ENCODE data around the gene SRRM4.
"Not testable (repeated sequence)": the region's sequence is repeated elsewhere in the genome, so short reads cannot be mapped to it uniquely, and the experiment has no call there.

Gene SRRM4

DNA sequence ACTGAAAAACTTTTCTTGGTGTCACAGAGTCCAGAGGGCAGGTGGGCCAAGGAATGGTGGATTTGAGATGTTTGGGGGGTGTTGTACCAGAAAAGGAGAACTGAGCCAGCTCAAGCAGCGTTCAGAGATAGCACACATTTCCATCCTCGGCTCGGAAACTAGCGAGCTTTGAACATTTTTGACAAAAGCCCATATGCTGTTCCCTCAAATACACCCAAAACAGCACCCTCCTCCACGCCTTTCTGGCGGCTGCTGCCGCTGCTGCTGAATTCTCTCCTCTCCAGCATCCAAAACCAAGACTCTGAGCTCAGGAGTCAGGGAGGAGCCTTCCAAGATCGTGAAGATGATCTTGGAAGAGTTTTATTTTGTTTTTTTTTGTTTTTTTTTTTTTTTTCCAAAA, 961 bp downstream of the SRRM4 start:
- DNase-seq (ENCODE audit: insufficient read length) (no peak), FAIRE-seq (no peak)

DNA sequence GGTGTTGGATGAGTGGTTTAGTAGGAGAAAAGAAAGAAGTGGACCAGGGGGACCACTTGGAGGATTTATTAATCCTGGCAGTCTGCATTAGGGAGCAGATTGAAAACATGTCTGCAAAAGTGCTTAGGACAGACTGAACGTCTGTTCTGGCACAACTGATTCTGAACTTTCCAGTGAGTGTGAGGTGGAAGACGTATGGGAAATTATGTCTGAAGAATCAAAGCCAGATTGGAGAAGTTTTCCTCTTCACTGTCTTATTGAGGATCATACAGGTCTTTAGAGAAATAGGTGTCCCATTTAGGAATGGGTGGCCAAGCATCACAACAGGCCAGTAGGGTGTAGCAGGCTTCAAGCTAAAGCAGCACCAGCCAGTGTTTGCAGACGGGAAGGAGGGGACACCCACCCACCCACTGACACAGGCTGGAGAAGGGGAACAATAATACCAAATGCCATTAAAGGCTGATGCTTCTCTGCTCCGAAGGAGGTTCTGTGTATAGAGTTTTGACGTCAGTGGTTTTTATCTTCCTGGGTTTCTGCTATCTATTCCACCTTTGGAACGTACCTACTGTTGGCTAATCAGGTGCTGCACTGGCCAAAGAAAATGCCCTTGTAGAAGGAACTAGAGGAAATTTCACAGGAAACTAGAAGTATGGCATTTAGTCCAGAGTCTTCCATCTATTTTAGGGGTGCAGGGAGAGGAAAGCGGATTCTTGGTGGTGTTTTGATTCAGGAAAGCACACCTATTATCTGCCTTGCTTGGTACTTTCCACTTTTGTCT, 1.8 kb downstream of the SRRM4 start:
- no peak for DNase-seq (ENCODE audit: insufficient read length)
- no peak for TF ChIP-seq POLR2AphosphoS5 (IDR thresholded peaks at IDR 0.05; ENCODE audit: low read depth, low read length)
- TF ChIP-seq TAF1 (IDR thresholded peaks at IDR 0.05; ENCODE audit: borderline replicate concordance, low read depth, low read length) = no peak
- no peak for TF ChIP-seq POLR2A (IDR thresholded peaks at IDR 0.05; ENCODE audit: low read depth, low read length)
- FAIRE-seq = no peak

More for the DNA sequence above, 961 bp downstream of the SRRM4 start:
- TF ChIP-seq TAF1 (IDR thresholded peaks at IDR 0.05; ENCODE audit: borderline replicate concordance, low read depth, low read length) (no peak), POLR2A (IDR thresholded peaks at IDR 0.05; ENCODE audit: low read depth, low read length) (no peak), POLR2AphosphoS5 (IDR thresholded peaks at IDR 0.05; ENCODE audit: low read depth, low read length) (no peak)

DNA sequence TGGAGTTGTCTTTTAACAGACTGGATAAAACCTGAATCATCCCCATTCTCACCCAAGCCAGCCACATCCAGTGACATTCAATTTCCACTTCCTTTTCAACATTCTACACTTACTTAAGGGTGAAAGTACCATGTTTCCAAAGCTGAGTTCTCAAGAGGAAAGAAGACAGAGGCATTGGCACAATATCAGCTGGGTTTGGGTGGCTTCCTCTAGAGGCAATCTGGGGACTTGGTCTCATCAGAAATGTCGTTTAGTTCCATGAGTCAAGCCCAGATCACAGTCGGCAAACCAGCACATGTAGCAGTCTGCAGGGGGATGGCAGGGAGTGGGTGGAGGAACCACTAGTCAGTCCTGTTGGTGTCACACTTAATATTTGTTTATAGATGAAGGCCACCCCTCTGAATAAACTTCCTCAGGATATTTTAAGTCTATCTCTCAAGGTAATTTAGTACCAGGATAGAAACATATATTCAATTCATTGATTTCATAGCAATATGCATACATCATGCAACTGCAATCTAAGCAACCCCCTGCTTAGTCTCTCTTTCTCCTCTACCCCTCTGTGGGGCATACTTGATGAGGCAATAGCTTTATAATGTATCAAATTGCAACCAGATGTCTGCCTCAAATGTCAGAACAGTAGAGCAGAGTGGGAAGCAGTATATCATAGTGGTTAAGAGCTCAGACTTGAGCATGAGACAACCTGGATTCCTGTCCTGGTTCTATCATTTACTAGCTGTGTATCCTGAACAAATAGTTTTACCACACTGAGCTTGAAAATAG, 3.0 kb downstream of the SRRM4 start:
- FAIRE-seq (no peak), DNase-seq (ENCODE audit: insufficient read length) (no peak)
- TF ChIP-seq POLR2A (IDR thresholded peaks at IDR 0.05; ENCODE audit: low read depth, low read length) (no peak), POLR2AphosphoS5 (IDR thresholded peaks at IDR 0.05; ENCODE audit: low read depth, low read length) (no peak), TAF1 (IDR thresholded peaks at IDR 0.05; ENCODE audit: borderline replicate concordance, low read depth, low read length) (no peak)

GRCh38 chr12:118986050-118986449, 4.7 kb downstream of the SRRM4 start:
- TF ChIP-seq TAF1 (IDR thresholded peaks at IDR 0.05; ENCODE audit: borderline replicate concordance, low read depth, low read length) (no peak), POLR2AphosphoS5 (IDR thresholded peaks at IDR 0.05; ENCODE audit: low read depth, low read length) (no peak), POLR2A (IDR thresholded peaks at IDR 0.05; ENCODE audit: low read depth, low read length) (no peak)
- FAIRE-seq (no peak), DNase-seq (ENCODE audit: insufficient read length) (no peak)

- no peak for TF ChIP-seq TAF1 (IDR thresholded peaks at IDR 0.05; ENCODE audit: borderline replicate concordance, low read depth, low read length)
- no peak for FAIRE-seq
- no peak for DNase-seq (ENCODE audit: insufficient read length)
Observed at GRCh38 chr12:118999107-118999506, 17.8 kb downstream of the SRRM4 start.

- FAIRE-seq (no peak), DNase-seq (ENCODE audit: insufficient read length) (no peak)
- TF ChIP-seq POLR2A (IDR thresholded peaks at IDR 0.05; ENCODE audit: low read depth, low read length) (no peak), POLR2AphosphoS5 (IDR thresholded peaks at IDR 0.05; ENCODE audit: low read depth, low read length) (no peak)
Observed at GRCh38 chr12:119005085-119005484, 23.7 kb downstream of the SRRM4 start.

GRCh38 chr12:119005913-119006312, 24.6 kb downstream of the SRRM4 start:
- no peak for DNase-seq (ENCODE audit: insufficient read length)
- TF ChIP-seq TAF1 (IDR thresholded peaks at IDR 0.05; ENCODE audit: borderline replicate concordance, low read depth, low read length) = no peak
- no peak for TF ChIP-seq POLR2AphosphoS5 (IDR thresholded peaks at IDR 0.05; ENCODE audit: low read depth, low read length)
- no peak for FAIRE-seq

GRCh38 chr12:119006746-119007145, 25.4 kb downstream of the SRRM4 start:
- no peak for DNase-seq (ENCODE audit: insufficient read length)
- no peak for FAIRE-seq
- TF ChIP-seq POLR2AphosphoS5 (IDR thresholded peaks at IDR 0.05; ENCODE audit: low read depth, low read length) (no peak), TAF1 (IDR thresholded peaks at IDR 0.05; ENCODE audit: borderline replicate concordance, low read depth, low read length) (no peak), POLR2A (IDR thresholded peaks at IDR 0.05; ENCODE audit: low read depth, low read length) (no peak)

DNA sequence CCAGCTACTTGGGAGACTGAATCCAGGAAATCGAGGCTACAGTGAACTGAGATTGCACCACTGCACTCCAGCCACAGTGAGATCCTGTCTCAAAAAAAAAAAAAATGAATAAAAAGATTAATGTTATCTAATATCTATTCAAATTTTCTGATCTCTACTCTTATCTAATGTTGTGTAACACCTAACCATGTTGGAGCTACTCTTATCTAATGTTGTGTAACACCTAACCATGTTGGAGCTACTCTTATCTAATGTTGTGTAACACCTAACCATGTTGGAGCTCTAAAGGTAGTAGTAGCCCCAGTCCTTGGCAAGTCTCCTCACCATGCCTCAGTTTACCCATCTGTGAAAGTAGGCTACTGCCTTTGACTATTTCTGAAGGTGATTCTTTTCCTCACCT, 26.9 kb downstream of the SRRM4 start:
- FAIRE-seq; DNase-seq (ENCODE audit: insufficient read length): not testable (repeated sequence)

- DNase-seq (ENCODE audit: insufficient read length) (no peak), FAIRE-seq (no peak)
- TF ChIP-seq POLR2AphosphoS5 (IDR thresholded peaks at IDR 0.05; ENCODE audit: low read depth, low read length) = no peak
- TF ChIP-seq POLR2A (IDR thresholded peaks at IDR 0.05; ENCODE audit: low read depth, low read length) = no peak
- TF ChIP-seq TAF1 (IDR thresholded peaks at IDR 0.05; ENCODE audit: borderline replicate concordance, low read depth, low read length) = no peak
Observed at GRCh38 chr12:119008691-119009221, 27.4 kb downstream of the SRRM4 start.

DNA sequence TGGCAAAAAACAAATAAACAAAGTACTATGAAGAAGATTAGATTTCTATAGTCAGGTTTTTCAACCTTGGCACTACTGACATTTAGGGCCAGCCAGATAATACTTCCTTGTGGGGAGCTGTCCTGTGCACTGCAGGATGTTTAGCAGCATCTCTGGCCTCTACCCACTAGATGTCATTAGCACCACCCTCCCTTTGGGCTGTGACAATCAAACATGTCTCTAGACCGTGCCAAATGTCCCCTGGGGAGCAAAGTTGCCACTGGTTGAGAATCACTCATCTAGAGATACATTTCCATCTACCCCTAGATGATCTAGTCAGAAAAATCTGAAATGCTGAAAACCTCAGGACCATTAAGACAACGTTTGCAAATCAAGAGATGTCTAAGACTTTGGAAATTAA, 29.9 kb downstream of the SRRM4 start:
- no peak for FAIRE-seq
- no peak for DNase-seq (ENCODE audit: insufficient read length)
- no peak for TF ChIP-seq TAF1 (IDR thresholded peaks at IDR 0.05; ENCODE audit: borderline replicate concordance, low read depth, low read length)
- TF ChIP-seq POLR2AphosphoS5 (IDR thresholded peaks at IDR 0.05; ENCODE audit: low read depth, low read length) = no peak
- TF ChIP-seq POLR2A (IDR thresholded peaks at IDR 0.05; ENCODE audit: low read depth, low read length) = no peak

DNA sequence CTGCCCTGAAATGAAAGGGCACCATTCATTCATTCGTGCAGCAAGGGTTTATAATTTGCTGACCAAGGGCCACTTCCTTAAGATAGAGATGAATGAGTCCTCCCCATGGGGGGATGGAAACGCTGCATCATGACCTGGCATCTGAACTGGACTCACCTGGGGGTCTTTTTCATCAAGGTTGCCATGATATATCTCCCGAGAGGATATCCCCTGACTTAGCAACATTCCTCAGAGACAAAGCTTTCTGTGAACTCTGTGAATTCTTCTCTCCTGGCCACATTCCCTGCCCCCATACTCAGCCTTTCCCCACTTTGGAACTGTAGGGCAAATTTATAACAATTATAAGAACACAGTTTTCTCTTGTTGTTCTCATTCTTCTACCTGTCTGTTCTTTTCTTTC, 30.8 kb downstream of the SRRM4 start:
- TF ChIP-seq POLR2AphosphoS5 (IDR thresholded peaks at IDR 0.05; ENCODE audit: low read depth, low read length) = no peak
- no peak for TF ChIP-seq TAF1 (IDR thresholded peaks at IDR 0.05; ENCODE audit: borderline replicate concordance, low read depth, low read length)
- TF ChIP-seq POLR2A (IDR thresholded peaks at IDR 0.05; ENCODE audit: low read depth, low read length) = no peak
- FAIRE-seq (no peak), DNase-seq (ENCODE audit: insufficient read length) (no peak)
